Ishikawa (cell line): ENCODE measurements around the gene CACNA1C.

Experiments used
- FOXM1 ChIP-seq: IDR thresholded peaks from 2 replicates; pipeline ENCODE4 v1.6.1; 2012; ENCODE audit warnings: low read depth, borderline replicate concordance
- NFIC ChIP-seq: IDR thresholded peaks from 2 replicates; pipeline ENCODE4 v1.6.1; 2012
- TEAD4 ChIP-seq: IDR thresholded peaks from 2 replicates; pipeline ENCODE4 v1.6.1; 2012

DNA sequence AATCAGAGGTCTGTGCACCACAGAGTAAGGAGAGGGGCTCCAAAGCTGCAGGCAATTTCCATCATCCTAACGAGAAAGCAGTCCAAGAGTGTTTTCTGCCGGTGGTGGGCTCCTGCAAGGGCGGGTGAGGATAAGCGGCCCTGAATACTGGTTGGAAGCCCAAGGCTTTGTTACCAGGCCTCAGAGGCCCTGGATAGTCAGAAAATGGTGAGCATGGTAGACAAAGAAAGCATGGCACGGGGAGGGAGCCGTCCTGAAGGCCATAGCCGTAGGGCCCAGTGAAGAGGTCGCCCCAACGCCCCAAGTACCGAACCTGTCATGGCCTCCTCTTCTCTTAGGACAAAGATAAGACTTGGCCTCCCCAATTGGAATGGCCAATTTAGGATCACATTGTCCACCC lies 435.3 kb downstream of the CACNA1C start:
- TF ChIP-seq TEAD4 = no peak
- TF ChIP-seq FOXM1 = no peak
- no peak for TF ChIP-seq NFIC
